H9 (cell line): Measurements from ENCODE around the gene TMEM50B. TPM values are rescaled to one million over a fixed set of nuclear protein-coding genes. Genes with fewer than 3 reads are reported as not detected.

Source experiments
- DNase-seq: peaks from one replicate; pipeline ENCODE4 v3.0.0-alpha.2; 2017
- H2AFZ ChIP-seq: one replicate; pipeline ENCODE4 v1.6.1; 2013; ENCODE audit warnings: mild to moderate bottlenecking, low read length, control low read depth, moderate library complexity
- H2AK5ac ChIP-seq: 2 replicates; pipeline ENCODE4 v1.6.1; 2013; ENCODE audit warnings: low read length, control low read depth, mixed read lengths; ENCODE audit not compliant: insufficient read length
- H2BK120ac ChIP-seq: one replicate; pipeline ENCODE4 v1.6.1; 2013; ENCODE audit warnings: low read depth, mild to moderate bottlenecking, low read length, control low read depth, inconsistent platforms; ENCODE audit not compliant: poor library complexity, severe bottlenecking
- H2BK12ac ChIP-seq: 2 replicates; pipeline ENCODE4 v1.6.1; 2013; ENCODE audit warnings: low read length, control low read depth, mixed read lengths, low read depth; ENCODE audit not compliant: insufficient read length
- H2BK15ac ChIP-seq: 2 replicates; pipeline ENCODE4 v1.6.1; 2013; ENCODE audit warnings: low read depth, low read length, control low read depth
- H2BK20ac ChIP-seq: one replicate; pipeline ENCODE4 v1.6.1; 2013; ENCODE audit warnings: low read depth, mild to moderate bottlenecking, low read length, control low read depth, inconsistent platforms; ENCODE audit not compliant: poor library complexity, severe bottlenecking
- H2BK5ac ChIP-seq: 2 replicates; pipeline ENCODE4 v1.6.1; 2013; ENCODE audit warnings: low read length, control low read depth, mixed read lengths; ENCODE audit not compliant: insufficient read length
- H3K14ac ChIP-seq: 2 replicates; pipeline ENCODE4 v1.6.1; 2013; ENCODE audit warnings: low read length, control low read depth; ENCODE audit not compliant: insufficient read depth
- H3K18ac ChIP-seq: 2 replicates; pipeline ENCODE4 v1.6.1; 2013; ENCODE audit warnings: low read depth, mild to moderate bottlenecking, mixed read lengths, low read length, control low read depth; ENCODE audit not compliant: insufficient read length
- H3K23ac ChIP-seq: 2 replicates; pipeline ENCODE4 v1.6.1; 2013; ENCODE audit warnings: low read length, control low read depth, mixed read lengths, low read depth; ENCODE audit not compliant: insufficient read length
- H3K23me2 ChIP-seq: 2 replicates; pipeline ENCODE4 v1.6.1; 2013; ENCODE audit warnings: low read depth, mild to moderate bottlenecking, mixed read lengths, low read length, control low read depth; ENCODE audit not compliant: insufficient read length, poor library complexity, severe bottlenecking
- H3K27ac ChIP-seq: 2 replicates; pipeline ENCODE4 v1.5.1; 2013; ENCODE audit warnings: low read length, control low read depth, mixed read lengths, low read depth; ENCODE audit not compliant: insufficient read length
- H3K27me3 ChIP-seq: 2 replicates; pipeline ENCODE4 v1.6.1; 2013; ENCODE audit warnings: low read length, control low read depth, inconsistent platforms; ENCODE audit not compliant: insufficient read depth
- H3K4ac ChIP-seq: 2 replicates; pipeline ENCODE4 v1.6.1; 2013; ENCODE audit warnings: low read depth, mild to moderate bottlenecking, control low read depth, inconsistent platforms, low read length, moderate library complexity
- H3K4me1 ChIP-seq: 2 replicates; pipeline ENCODE4 v1.6.1; 2013; ENCODE audit warnings: low read length, control low read depth, inconsistent platforms; ENCODE audit not compliant: insufficient read depth
- H3K4me2 ChIP-seq: 2 replicates; pipeline ENCODE4 v1.6.1; 2013; ENCODE audit warnings: low read length, control low read depth, mixed read lengths; ENCODE audit not compliant: insufficient read length, insufficient read depth
- H3K56ac ChIP-seq: 2 replicates; pipeline ENCODE4 v1.6.1; 2013; ENCODE audit warnings: low read depth, mild to moderate bottlenecking, mixed read lengths, low read length, control low read depth; ENCODE audit not compliant: insufficient read length
- H3K79me1 ChIP-seq: 2 replicates; pipeline ENCODE4 v1.6.1; 2013; ENCODE audit warnings: low read depth, mild to moderate bottlenecking, moderate library complexity, low read length, control low read depth, inconsistent platforms; ENCODE audit not compliant: insufficient read depth, poor library complexity, severe bottlenecking
- H3K79me2 ChIP-seq: 2 replicates; pipeline ENCODE4 v1.6.1; 2013; ENCODE audit warnings: low read length, control low read depth, inconsistent platforms; ENCODE audit not compliant: insufficient read depth
- H3K9ac ChIP-seq: 2 replicates; pipeline ENCODE4 v1.6.1; 2013; ENCODE audit warnings: low read length, control low read depth, mixed read lengths; ENCODE audit not compliant: insufficient read length; ENCODE audit errors: extremely low read depth
- H3K9me3 ChIP-seq: one replicate; pipeline ENCODE4 v1.6.1; 2013; ENCODE audit warnings: low read depth, low read length, inconsistent platforms; ENCODE audit not compliant: control insufficient read depth
- H3T11ph ChIP-seq: one replicate; pipeline ENCODE4 v1.6.1; 2013; ENCODE audit warnings: mild to moderate bottlenecking, low read length, control low read depth, inconsistent platforms
- H4K20me1 ChIP-seq: one replicate; pipeline ENCODE4 v1.6.1; 2013; ENCODE audit not compliant: control insufficient read depth, insufficient read length, insufficient read depth
- H4K5ac ChIP-seq: 2 replicates; pipeline ENCODE4 v1.6.1; 2013; ENCODE audit warnings: low read depth, mild to moderate bottlenecking, mixed read lengths, low read length, control low read depth; ENCODE audit not compliant: insufficient read length
- H4K8ac ChIP-seq: replicated peaks from 2 replicates; pipeline ENCODE4 v1.6.1; 2013; ENCODE audit warnings: low read length, control low read depth, mixed read lengths, low read depth; ENCODE audit not compliant: insufficient read length
- H4K91ac ChIP-seq: 2 replicates; pipeline ENCODE4 v1.6.1; 2013; ENCODE audit warnings: low read depth, mild to moderate bottlenecking, moderate library complexity, mixed read lengths, low read length, control low read depth; ENCODE audit not compliant: insufficient read length
- H3K27ac Mint-ChIP-seq, 3 experiments: 2 replicates in 2 of 3; 3 replicates in 1 of 3; pipeline ENCODE4 v1.8.0; 2020 to 2021; ENCODE audit warnings: mixed read lengths in 3 of 3, mild to moderate bottlenecking in 1 of 3, moderate library complexity in 1 of 3
- H3K27me3 Mint-ChIP-seq: 2 replicates; pipeline ENCODE4 v1.8.0; 2021; ENCODE audit warnings: low read depth, mild to moderate bottlenecking, moderate library complexity, mixed read lengths
- H3K36me3 Mint-ChIP-seq, 3 experiments: 2 replicates in 2 of 3; 3 replicates in 1 of 3; pipeline ENCODE4 v1.8.0; 2020 to 2021; ENCODE audit warnings: low read depth in 3 of 3, mixed read lengths in 3 of 3; ENCODE audit not compliant: insufficient read depth in 1 of 3
- H3K4me1 Mint-ChIP-seq, 2 experiments: 2 replicates each; pipeline ENCODE4 v1.8.0; 2020; ENCODE audit warnings: mixed read lengths in 2 of 2
- H3K4me3 Mint-ChIP-seq, 2 experiments: 2 replicates in 1 of 2; 3 replicates in 1 of 2; pipeline ENCODE4 v1.8.0; 2020 to 2021; ENCODE audit warnings: mild to moderate bottlenecking in 2 of 2, mixed read lengths in 2 of 2, moderate library complexity in 1 of 2
- H3K9me3 Mint-ChIP-seq, 2 experiments: 2 replicates in 1 of 2; 3 replicates in 1 of 2; pipeline ENCODE4 v1.8.0; 2020; ENCODE audit warnings: mild to moderate bottlenecking in 2 of 2, mixed read lengths in 2 of 2, moderate library complexity in 1 of 2
- CTCF ChIP-seq: fragments of 200-600 bp; sonication (generic); conservative IDR thresholded peaks from 3 replicates; pipeline ENCODE4 v1.8.0; 2021; ENCODE audit warnings: antibody characterized with exemption, mild to moderate bottlenecking
- WGBS: extraction: QIAGEN DNeasy Blood & Tissue Kit; methylation state at CpG from one replicate; pipeline ENCODE4 v1.1.7; 2013; ENCODE audit warnings: missing lambda C conversion rate, low lambda C conversion rate, mixed read lengths; ENCODE audit not compliant: insufficient read length; ENCODE audit errors: extremely low coverage; 5-methylcytosine and 5-hydroxymethylcytosine counted together
- total RNA-seq: library from RNA; stranded (reverse); gene quantifications from 2 replicates; pipeline ENCODE4 v1.2.1, GENCODE V29; 2021

The TMEM50B gene
- total RNA-seq, 1 experiment from 2014 or later: 17.6 TPM

DNA sequence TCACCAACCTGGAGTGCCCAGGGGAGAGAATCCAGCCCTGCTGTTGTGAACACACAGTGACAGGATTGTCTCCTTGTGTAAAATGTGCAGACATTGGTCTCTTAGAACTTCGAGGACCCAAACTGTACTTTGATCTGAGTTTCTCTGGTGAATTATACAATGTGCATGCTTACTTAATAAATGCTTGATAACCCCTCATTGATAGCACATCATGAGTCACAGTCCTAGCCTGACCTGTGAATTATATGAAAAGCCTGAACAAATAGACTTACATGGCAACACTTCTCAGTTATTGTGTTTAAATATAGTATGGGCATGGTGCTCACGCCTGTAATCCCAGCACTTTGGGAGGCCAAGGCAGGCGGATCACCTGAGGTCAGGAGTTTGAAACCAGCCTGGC lies 53.9 kb downstream of the TMEM50B start:
- Histone ChIP-seq H2BK5ac (no peak overlapping the region), H3K27me3 (no peaks in the 10 kb centered on the region), H3T11ph (no peak overlapping the region), H3K4me1 (no peaks in the 10 kb centered on the region), H3K79me2 (no peaks in the 10 kb centered on the region), H4K20me1 (no peaks in the 10 kb centered on the region), H2BK12ac (no peak overlapping the region), H3K4me2 (no peak overlapping the region), H3K9me3 (no peaks in the 10 kb centered on the region), H4K5ac (no peak overlapping the region), H2BK15ac (no peak overlapping the region), H3K9ac (no peak overlapping the region), H3K27ac (no peak overlapping the region), H4K8ac (no peak overlapping the region), H3K14ac (no peak overlapping the region), H4K91ac (no peak overlapping the region), H3K23ac (no peak overlapping the region), H2BK20ac (no peak overlapping the region), H3K4ac (no peak overlapping the region), H2AK5ac (no peak overlapping the region), H2BK120ac (no peak overlapping the region), H3K18ac (no peak overlapping the region), H3K79me1 (no peaks in the 10 kb centered on the region), H3K23me2 (no peaks in the 10 kb centered on the region), H2AFZ (no peak overlapping the region), H3K56ac (no peak overlapping the region)
- H3K27ac Mint-ChIP-seq: no peak overlapping the region
- no peak overlapping the region for H3K4me3 Mint-ChIP-seq
- H3K4me1 Mint-ChIP-seq: 0 out of 4 replicates have a peak, but pooled peaks cover 0 to 4% of the 10 kb centered on the region in 2 experiments
- peaks cover 29 to 78% (median 63%) of the 10 kb centered on the region in 3 experiments for H3K36me3 Mint-ChIP-seq
- TF ChIP-seq CTCF: no peak
- no peaks in the 10 kb centered on the region for H3K27me3 Mint-ChIP-seq
- DNase-seq: no peak
- no peaks in the 10 kb centered on the region for H3K9me3 Mint-ChIP-seq
- no CpG with 5 or more reads among the region's 3 CpGs for WGBS
